Central memory CD4-positive, alpha-beta T cell (primary cell): Measurements from ENCODE around the gene ZFHX2.

Source experiments
- DNase-seq: peaks from one replicate; pipeline ENCODE4 v3.0.0; 2022

ZFHX2 gene

DNA sequence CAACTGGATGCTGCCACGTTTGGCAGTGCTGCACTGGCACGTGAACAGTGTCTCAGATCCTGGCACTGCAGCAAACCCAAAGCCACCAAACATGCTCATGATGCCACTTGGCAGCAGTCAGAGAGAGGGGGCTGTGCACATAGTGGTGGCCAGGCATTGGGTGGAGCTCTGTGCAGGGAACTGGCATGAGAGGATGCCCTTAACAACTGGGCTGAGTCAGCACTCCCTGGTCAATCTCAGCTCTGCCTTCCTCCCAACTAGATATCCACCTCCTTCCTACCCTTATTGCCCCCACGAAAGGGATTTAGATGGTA lies 37.0 kb downstream of the ZFHX2 start:
- no peak for DNase-seq

DNA sequence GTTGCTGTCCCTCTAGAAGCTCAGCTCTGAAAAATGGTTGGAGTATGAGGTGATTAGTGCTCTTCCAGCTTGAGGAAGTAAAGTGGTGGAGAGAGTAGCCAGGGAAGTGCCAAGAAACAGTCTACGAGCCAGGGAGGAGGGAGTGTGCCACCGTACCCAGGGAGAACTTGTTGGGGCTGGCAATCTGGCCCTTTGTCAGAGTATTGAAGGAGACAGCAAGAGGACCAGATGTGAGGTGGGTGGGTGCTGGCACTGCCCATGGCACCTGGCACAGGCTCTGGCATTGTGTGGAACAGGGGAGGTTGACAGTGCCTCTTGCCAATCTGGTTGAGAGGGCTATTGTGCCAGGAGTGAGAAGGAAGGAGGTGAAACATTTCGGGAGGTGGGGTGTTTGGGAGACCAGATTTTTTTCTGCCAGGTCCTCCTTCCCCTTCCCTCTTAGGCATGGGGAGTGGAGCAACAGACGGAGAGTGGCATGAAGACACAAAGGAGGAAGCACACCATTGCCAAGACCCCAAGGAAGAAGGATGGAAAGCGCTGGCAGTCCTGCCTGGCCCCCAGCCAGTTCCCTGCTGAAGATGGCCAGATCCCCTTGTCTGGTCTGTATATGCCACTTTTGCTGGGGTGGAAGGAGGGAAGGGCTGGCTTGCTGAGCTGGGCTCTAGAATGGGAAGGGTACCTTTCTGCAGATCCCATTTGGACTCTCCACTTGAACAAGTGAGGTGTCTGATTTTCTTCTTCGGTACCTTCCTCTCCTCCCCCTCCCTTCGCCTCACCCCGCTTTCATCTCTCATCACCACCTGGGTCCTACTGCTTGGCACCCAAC lies 37.5 kb downstream of the ZFHX2 start:
- no peak for DNase-seq

DNA sequence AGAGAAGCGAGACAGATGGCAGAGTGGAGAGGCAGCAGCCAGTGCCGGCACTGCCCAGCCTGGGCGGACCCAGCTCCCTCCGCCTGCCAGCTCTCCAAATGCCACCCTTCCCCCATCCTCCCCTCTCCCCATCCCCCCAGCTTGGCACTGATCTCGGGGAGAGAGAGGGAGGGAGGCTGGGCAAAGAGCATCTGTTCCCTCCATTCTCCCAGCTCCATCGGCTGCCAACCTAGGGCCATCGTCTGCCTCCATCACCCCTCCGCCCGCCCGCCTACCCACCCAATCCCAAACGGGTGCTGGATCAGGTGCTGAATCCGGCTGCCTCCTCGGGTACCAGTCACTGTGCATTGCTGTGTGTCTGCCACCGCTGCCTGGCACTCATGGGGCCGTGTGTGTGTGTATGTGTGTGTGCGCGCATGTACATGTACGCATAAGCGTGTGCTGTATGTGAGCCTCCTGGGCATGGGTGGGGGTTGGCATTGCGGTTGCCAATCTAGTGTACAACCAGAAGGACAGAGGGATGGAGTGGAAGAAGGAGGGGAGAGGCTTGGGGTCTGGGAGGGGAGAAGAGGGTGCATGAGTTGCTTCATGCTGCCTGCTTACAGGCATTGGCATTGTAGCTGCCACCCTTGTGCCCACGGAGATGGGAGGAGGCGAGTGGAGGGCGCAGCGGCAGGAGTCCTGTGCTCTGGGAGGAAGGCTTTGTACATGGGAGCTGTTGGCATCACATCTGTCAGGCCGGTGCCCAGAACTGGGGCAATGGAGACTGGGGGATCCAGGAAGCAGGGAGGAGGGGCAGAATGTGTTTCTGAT lies 38.4 kb downstream of the ZFHX2 start:
- DNase-seq, result no peak

DNA sequence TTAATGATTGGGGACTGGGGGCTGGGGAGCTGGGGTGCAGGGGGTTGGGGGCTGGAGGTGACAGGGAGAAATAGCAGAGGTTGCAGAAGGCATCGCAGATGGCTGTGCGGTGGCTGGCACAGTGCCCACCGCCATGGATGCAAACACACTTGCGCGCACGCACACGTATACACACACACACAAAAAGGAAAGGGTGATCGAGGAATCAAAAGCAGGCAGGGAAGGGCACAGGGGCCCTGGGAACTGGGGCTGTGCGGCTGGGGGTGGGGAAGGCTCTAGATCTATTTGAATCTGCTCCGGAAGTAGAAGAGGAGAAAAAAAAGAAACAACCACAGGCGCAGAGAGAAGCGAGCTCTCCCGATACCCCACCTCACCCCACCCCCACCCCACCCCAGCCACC lies 39.4 kb downstream of the ZFHX2 start:
- DNase-seq, result no peak

DNA sequence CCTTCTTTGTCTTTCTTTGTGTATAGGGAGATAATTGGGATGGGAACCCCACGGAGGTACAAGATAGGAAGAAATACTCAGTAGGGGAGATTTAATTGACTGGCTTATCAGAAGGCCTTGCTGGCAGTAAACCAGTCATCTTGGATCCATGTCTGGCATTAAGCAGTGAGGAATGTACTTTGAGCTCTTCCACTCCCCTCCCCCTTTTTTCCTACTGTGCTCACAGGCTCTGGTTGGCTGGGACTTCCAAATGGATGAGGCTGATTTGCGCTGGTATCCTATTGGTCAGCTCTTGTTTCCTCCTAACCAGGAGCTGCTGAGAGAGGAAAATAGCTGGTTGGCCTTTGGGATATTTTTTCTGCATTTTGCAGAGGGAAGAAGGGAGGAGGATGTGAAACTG lies 57.3 kb downstream of the ZFHX2 start:
- DNase-seq, result no peak

DNA sequence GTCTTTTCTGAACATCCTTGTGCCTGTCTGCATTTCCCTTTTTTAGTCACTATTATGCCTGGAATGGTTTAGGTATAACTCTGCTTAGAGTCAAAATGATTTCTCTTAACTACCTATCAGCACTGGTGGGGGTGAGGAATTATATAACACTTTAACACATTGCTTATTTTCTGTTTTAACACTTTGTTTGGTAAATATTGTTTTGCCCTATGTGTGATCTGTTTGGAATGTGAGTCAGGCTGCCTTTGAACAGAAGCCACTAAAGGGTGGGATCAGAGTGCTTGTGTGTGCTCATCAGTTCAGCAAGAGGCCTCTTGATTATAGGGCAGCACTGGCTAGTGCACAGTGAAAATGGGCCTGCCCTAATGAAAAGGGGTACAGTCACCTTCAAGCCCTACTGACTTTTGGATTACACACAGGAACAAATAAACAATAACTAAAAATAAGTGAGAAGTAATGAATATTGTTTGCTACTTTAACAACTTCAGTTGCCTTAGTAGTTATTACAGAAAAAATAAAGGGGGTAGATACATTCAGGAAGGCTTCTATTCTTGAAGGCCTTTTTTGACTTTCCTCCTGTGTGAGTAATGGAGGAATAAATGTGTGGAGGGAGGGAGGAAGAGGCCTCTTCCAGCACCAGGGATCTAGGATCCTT lies 58.8 kb downstream of the ZFHX2 start:
- DNase-seq, result no peak

DNA sequence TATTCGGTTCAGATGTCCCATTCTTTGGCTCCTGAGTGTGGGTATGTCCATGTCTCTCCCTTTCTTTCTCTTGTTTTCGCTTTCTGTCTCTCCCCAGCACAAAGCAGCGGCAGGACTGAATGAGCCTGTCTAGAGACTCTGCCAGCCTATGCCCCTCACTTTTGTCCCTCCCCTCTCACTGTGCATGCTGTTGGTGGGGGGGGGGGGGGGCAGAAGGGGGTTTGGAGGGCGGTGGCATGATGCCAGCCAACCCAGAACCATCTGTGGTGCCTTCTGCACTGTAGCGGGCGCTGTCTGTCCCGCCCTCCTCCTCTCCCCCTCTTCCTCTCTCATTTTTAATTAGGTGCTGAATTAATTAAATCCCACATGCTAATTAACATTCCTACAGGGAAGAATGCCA lies 64.3 kb downstream of the ZFHX2 start:
- DNase-seq, result no peak

DNA sequence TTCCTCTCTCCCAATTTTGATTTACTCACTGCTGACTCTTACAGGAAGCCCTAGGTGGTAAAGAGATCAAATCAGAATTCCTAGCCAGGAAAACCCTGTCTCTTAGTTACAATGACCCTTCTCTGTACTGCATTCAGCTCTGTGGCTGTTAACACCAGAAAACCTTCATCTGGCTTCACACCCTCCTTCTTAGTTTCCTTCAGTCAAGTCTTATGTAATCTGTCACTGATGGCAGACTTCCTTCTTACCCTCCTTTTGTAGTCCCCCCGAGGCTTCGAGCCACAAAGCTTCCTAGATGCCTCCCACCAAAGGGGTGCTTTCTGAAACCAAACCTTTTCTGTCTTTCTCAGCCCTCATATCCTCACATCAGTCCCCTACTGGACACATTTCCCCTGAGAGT lies 65.5 kb downstream of the ZFHX2 start:
- DNase-seq, result no peak

DNA sequence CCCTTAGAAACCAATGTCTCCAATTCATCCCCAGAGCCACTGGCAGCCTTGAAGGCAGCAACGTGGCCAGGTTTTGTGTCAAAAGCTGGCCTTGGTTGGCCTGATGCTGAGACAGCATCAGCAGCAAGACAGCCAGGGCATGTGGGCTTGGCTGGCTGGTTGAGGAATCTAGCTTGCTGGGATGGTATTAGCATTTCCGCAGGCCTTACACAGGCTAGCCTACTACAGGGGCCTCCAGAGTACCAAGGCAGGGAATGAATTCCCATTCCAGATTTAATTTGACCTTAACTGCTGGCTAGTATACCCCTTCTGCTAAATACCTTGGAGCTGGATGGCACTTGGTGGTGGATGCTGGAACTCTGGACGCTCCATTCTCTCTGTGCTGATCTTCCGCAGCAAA lies 66.2 kb downstream of the ZFHX2 start:
- DNase-seq, result no peak

DNA sequence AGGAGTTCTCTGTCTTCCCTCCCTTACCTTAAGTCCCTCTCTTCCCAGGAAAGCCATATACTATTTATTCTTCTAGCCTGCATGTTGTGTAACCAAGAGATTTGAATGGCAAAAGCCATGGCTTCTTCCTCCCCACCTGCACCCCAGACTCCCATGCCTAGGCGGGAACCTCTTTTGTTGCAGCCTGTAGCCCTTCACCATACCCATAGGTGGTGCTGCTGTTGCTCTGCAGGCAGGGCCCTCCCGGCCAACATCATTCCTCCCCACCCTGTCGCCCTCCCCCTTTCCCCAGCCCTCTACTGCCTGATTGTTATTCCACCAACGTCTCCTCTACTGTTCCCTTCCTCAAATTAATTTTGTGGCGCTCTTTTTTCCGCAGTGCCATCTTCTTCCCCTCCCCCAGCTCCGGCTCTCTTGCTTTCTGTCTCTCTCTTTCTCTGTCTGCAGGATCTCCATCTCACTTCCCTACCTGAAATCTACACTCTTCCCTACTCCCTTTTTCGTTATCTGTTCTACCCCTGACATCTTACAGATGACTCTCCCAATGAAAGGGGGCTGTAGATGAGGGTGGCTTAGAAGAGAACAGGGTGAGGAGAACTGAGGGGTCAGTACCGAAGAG lies 68.2 kb downstream of the ZFHX2 start:
- DNase-seq, result no peak

DNA sequence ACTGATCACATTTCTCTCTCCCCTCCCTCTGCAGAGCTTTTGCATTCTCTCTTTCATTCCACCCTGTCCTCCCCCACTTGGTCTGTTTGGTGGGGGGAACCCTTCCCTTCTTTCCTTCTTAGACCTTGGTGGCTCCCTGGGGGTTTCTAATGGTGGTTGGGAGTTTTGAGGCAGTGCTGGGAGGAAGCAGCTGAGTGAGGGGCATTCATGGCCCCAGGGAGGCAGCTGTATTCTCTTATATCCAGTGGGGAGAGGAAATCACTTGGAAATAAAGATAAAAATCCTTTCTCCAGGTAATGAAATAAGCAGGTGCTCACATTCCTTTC lies 68.8 kb downstream of the ZFHX2 start:
- DNase-seq, result no peak

DNA sequence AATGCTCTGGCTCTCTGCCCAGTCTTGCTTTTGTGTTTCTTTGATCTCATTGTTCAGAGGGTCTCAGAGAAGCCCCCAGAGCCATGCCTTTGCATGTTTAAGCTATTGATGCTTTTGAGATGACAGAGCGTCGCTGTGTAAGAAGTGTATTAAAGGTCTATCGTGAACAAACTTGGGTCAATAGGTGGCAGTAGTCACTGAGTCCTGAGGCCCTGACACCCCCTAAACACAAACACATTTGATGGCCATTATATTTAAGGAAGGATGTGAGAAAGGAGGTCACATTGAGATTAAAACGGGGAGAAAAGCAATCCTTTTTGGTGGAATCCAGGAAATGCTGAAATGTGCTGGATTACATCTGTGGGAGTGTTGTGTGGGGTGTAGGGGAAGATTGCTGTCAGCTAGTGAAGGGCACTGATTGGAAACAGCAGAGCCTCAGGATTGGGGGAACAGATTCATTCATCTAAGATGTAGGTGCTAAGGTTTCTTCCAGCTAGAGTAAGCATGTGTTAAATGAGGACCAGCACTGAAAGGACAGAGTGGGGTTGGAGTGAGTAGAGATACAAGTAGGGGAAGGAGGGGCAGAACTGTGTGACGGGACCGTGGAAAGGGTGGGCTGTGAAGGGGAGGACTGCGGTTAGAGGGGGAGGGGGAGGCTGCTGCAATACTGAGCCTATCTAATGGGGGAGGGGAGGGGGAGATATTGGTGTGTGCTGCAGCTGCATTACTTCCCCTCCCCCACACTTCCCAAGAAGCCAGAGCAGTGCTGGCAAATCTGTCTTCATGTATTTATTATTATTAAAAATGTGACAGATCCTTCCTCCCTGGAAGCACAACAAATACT lies 69.4 kb downstream of the ZFHX2 start:
- DNase-seq, result no peak

DNA sequence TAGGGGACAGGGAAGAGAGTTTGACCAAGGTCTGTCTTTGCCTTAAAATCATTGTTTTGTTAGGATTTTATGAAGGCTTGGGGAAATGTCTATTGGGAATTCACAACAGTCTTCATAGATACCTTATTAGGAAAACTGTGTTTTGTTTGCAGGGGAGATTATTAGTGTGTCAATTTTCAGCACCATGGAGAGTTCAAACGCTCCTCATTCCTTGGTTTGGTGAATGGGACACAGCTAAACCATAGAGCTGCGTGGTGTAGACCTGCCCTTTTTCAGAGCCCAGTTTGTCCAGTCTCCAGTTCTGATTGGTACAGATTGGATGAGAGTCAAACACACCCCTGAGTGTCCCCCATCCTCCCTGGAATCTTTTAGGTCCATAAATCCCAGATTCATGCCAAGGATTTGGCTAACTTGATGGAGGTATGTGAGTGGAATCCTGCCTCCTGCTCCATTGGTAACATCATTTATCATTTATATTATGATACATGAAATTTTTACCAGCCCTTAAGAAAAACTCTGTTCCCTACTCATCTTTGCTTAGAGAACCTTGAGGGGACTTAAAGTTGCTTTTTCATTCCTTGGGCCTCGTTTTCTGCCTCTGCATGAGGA lies 70.1 kb downstream of the ZFHX2 start:
- no peak for DNase-seq

DNA sequence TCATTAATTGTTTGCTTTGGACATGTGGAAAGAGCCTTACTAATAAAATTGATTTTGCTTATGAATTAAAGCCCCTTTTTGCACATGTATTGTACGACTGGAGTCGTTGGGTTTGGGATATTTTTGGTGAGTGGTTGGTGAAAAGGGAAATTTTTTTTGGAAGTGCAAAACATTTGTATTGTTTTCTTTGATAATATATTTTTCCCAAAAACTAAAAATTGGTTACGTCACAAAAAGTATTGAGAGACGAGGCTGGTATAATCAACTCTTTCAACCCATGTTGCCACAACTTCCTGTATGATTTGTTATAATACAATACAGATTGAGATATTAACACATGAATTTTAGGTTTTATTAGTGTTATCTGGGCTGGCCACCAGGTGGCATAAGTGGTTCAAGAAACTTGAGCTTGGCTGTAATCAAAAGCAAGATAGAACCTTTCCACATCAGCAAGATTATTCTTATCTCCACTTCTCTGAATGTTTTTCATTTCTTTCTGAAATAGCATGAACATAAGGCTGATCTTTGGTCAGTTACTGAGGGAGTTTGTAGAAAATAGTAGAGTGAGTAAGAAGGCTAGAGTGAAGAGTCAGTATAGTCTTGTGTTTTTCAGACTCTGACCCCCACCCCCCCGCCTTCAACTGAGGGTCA lies 73.3 kb downstream of the ZFHX2 start:
- DNase-seq, result peak; percentile 63

DNA sequence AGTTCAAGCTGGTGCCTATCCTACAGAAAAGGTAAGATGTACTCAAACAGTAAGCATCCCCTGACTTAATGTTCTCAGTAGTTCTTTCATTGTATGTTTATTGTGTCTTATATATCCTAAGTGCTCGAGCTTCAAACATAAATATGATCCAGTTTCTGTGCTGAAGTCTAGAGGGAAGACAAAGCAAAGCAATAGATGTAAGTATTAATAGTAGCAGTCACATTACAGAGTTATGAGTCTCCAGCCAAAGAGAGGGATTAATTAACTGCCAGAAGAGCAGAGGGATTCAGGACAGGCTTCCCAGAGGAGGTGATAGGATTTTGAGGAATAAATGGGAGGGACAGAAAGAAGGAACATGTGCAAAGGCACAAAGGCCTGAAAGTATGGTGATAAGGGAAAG lies 80.6 kb downstream of the ZFHX2 start:
- no peak for DNase-seq
